ENCODE data around the gene SMIM41.

The SMIM41 gene

GRCh38 chr12:52082988-52083637, 3.6 kb downstream of the SMIM41 start:
- peak; percentile 81 for DNase-seq (ENCODE audit: low read depth)
- no peak overlapping the region for H3K4me3 ChIP-seq (ENCODE audit: low read length)
- TF ChIP-seq, protein P1, sequence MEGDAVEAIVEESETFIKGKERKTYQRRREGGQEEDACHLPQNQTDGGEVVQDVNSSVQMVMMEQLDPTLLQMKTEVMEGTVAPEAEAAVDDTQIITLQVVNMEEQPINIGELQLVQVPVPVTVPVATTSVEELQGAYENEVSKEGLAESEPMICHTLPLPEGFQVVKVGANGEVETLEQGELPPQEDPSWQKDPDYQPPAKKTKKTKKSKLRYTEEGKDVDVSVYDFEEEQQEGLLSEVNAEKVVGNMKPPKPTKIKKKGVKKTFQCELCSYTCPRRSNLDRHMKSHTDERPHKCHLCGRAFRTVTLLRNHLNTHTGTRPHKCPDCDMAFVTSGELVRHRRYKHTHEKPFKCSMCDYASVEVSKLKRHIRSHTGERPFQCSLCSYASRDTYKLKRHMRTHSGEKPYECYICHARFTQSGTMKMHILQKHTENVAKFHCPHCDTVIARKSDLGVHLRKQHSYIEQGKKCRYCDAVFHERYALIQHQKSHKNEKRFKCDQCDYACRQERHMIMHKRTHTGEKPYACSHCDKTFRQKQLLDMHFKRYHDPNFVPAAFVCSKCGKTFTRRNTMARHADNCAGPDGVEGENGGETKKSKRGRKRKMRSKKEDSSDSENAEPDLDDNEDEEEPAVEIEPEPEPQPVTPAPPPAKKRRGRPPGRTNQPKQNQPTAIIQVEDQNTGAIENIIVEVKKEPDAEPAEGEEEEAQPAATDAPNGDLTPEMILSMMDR (conservative IDR thresholded peaks at IDR 0.05; ENCODE audit: low read length) = peak; percentile 96

DNA sequence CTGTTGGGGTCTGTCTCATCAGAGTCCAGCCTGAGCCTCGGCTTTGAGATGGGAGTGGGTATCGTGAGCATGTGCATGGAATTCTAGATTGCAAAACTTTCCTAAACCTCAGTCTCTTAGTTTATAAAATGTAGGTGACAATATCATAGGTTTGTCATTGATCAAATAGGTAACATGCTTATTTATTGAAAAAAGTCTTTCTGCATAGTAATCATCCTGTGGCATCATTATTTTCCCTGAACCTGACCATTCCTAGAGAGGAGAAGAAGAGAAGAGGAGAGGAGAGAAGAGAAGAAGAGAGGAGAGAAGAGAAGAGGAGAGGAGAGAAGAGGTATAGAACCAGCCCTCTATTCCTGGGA, 4.1 kb downstream of the SMIM41 start:
- TF ChIP-seq, protein P1 (conservative IDR thresholded peaks at IDR 0.05; ENCODE audit: low read length) = no peak
- H3K4me3 ChIP-seq (ENCODE audit: low read length) = no peak overlapping the region
- DNase-seq (ENCODE audit: low read depth) = no peak

DNA sequence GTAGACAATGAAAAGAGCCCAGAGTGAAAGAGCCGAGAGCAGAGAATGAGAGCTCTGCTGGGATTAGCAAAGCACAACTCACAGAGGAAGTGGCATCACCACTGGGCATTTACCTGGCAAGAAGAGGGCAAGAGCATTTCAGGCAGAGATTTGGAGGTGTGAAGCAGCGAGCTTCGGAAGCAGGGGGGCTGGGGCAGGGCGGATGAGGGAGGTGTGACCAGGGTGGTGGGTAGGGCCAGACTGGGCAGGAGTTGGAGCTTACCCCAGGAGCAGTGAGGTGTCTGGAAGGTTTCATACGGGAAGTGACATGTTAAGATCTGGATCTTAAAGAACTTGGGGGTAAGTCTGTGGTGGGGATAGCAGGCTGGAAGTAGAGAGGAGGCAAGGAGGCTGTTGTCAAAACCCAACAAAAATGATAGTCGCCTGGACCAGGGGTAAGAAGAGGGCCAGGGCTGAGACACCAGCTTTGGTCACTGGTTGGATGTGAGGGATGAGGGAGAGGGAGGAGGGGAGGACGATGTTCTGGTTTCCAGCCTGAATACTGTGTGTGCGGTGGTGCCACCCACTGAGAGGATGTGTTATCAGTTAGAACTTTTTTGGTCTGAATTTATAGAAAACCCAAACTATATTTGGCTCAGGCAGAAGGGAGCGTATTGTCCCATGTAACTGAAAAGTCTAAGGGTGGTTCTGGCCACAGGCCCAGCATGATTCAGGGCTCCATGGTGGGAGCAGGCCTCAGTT, 5.2 kb downstream of the SMIM41 start:
- no peak overlapping the region for H3K4me3 ChIP-seq (ENCODE audit: low read length)
- TF ChIP-seq, protein P1 (conservative IDR thresholded peaks at IDR 0.05; ENCODE audit: low read length) = no peak
- no peak for DNase-seq (ENCODE audit: low read depth)

GRCh38 chr12:52085682-52086180, 6.2 kb downstream of the SMIM41 start:
- TF ChIP-seq, protein P1 (conservative IDR thresholded peaks at IDR 0.05; ENCODE audit: low read length) = no peak
- no peak for DNase-seq (ENCODE audit: low read depth)
- no peak overlapping the region for H3K4me3 ChIP-seq (ENCODE audit: low read length)

DNA sequence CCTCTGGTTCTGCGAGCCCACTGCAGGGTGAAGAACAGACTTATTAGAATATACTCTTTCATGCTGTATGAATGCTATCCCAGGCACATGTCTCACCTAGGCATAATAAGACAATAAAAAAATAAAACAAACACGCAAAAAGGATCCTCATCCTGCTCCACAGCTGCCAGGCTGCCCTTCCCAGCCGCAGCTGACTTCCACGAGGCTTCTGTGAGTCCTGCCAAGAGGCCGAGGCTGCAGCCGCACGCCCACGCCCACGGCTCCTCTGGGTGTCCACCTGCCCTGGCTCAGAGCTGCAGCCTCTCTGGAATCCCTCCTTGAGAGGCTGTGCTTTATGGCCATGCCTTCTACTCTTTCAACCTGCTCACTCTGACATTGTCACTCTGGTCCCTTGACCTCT, 6.9 kb downstream of the SMIM41 start:
- TF ChIP-seq, protein P1 (conservative IDR thresholded peaks at IDR 0.05; ENCODE audit: low read length) = no peak
- H3K4me3 ChIP-seq (ENCODE audit: low read length) = no peak overlapping the region
- peak; percentile 25 for DNase-seq (ENCODE audit: low read depth)

DNA sequence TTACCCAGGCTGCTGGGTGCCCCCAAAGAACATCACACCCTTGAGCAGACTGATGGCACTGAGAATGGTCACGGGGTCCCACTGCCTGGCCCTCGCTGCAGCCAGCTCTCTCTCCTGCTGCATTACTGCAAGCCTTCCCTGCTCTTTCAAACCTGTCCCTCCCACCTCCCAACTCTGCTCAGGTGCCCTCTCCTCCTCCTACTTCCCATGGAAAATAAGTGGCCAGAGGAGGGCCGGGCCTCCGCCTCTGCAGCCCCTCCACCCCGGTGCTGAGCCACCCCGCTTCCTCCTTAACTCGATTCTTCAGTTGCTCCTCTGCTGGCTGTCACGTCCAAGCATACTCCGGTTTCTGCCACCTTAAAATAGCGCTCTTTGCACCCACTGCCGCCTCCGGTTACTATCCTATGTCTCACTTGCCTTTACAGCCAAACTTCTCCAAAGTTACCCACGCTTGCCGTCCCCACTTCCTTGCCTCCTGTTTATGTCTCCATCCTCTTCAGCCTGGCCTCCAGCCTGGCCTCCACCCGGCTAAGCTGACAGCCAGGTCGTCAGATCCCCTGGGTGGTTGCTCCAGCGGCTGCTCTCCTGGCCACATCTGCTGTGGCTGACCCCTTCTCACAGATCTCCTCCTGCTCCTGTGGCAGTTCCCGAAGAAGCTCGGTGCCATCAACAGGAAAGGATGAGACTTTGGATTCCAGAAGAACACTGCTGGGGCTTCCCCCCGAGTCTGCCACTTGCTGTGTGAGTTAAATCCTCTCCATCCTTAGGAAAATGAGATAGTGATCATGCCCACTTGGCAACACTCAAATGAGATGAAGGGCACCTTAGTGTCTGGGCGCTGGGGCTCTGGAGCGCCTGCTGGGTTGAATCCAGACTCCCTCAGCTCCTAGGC, 7.7 kb downstream of the SMIM41 start:
- no peak overlapping the region for H3K4me3 ChIP-seq (ENCODE audit: low read length)
- no peak for DNase-seq (ENCODE audit: low read depth)
- TF ChIP-seq, protein P1 (conservative IDR thresholded peaks at IDR 0.05; ENCODE audit: low read length) = no peak

All from AG10803 (cell line).